KBM-7 (cell line): ENCODE data around the gene TLR6.
"Not testable (repeated sequence)": the region's sequence is repeated elsewhere in the genome, so short reads cannot be mapped to it uniquely, and the experiment has no call there.

Source experiments
- DNase-seq: peaks from one replicate; pipeline ENCODE4 v3.0.0-alpha.2; 2015
- in situ Hi-C: fragments of 300-500 bp; cut with MboI; formaldehyde crosslinking; loops from 2 replicates; pipeline ENCODE4 v1.14.3; 2020; ENCODE audit warnings: low sequenced_read_pairs, low pct_unique_long_range_greater_than_20kb, mixed read lengths

TLR6 gene

DNA sequence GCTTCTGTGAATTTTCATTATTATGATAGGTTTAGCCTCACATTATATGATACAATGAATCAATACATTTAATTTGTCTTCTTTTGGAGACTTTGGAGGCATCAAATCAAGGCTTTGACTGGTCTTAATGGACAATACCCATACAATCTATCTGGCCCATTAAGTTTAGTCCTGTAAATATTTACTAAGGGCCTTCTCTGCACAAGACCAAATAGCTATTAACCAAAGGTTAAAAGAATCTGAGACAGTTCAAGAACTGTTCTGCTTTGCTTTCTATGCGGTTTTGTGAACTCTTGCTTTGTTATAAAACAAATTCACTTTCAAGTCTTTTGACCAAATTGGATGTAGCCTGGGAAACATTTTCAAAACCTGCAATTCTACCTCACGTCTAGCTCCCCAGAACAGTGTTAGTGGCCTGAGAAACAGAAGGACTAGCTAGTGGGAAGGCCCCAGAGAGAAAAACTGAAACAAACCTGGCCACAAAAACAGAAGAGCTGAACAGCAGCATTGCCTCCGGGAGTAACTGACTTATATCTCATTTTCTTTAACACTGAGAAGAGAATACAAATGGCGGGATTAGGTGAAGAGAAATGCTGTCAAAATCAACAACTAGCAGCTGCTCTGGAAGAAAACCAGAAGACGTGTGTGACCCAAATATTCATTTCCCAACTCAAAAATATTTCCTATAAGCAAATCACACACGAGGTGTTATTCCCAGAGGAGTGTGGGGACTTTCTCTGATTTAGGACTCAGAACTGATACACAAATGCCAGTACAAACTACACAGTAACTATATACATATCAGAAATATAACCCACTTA lies 52.6 kb downstream of the TLR6 start:
- in situ Hi-C loops: no loop called here
- peak; percentile 37 for DNase-seq

DNA sequence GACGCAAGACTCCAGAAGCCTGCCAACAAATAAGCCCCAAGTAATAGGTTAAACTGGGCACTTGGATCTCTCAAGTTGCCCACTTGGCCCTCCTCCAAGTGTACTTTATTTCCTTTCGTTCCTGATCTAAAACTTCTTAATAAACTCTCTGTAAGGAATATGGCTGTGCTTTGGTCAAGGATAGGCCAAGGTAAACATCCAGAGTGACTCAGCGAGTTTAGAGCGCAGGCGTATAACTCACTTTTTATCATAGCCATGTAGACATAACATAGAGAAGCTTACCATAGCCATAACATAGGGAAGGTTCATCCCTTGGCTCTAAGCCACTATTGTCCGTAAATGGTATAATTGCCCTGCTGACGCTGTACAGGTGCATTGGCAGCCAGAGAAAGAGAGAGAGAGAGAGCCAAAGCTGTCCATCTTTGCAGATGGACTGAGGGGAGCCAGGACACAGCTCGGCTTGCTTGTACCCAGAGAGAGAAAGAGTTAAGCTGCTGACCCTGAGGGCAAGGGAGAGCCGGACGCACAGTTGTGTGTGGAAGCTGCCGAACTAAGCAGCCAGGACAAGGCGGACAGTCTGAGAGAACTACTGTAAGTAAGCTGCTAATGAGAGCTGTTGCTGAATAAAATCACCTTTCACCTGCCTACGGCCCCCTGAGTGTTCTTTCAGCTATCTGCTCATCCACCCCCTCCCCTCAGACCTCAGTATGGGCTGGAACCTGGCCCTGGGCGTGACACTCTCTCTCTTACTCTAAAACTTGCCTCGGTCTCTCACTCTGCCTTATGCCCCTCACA lies 53.9 kb downstream of the TLR6 start:
- in situ Hi-C loops: no loop called here

DNA sequence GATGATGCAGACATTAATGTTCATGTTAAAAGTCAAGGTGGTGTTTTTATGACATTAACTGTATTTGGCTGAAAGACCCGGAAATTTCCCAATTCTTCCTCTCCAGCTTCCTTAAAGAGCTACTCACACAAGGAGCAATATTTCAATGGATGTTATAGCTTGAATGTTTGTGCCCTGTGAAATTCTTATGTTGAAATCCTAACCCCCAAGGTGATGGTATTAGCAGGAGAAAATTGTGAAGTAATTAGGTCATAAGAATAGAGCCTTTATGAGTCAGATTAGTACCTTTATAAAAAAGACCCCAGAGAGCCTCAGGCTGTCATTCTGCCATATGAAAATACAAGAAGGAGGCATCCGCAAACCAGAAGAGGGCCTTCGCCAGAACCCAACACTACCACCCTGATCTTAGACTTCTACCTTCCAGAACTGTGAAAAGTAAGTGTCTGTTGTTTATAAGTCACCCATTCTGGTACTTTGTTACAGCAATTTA lies 55.6 kb downstream of the TLR6 start:
- no peak for DNase-seq
- in situ Hi-C loops: no loop called here

More for the DNA sequence above, 53.9 kb downstream of the TLR6 start:
- peak; percentile 15 for DNase-seq

DNA sequence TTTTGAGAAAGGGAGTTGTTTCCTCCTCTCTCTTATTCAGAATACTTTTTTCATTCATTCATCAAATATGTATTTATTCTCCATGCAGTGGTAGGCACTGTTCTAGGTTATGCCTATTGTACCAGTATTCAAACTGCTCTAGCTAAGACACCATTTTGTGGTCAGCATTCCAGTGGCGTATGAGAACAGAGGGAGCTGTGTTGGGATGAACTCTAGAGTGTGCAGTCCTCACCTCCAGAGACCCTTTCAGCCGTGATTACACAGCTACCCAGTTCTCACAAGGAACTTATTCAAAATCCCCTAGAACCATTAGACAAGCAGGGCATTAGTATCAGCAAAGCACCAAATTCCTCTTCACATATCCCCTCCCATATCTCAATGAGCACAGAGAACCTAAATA lies 56.3 kb downstream of the TLR6 start:
- DNase-seq: no peak

DNA sequence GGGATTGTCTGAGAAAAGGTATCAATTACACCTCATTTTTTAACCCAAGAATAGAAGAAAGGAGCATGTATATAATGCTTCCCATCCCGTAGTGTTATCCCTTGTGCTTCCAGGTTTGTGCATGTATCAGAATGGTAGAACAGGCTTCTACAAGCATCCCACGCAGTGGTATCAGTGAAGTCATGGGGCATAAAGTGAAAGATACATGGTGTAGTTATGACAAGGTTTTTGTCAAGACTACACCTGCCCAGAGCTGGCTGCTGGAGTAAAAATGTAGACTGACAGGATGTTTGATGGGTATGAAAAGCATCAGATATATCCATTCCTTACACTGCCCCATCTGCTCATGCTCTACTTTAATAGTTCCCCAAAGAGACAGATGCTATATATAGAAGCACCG lies 61.5 kb downstream of the TLR6 start:
- in situ Hi-C loops: no loop called here
- DNase-seq: no peak

More for the DNA sequence above, 56.3 kb downstream of the TLR6 start:
- in situ Hi-C loops: no loop called here

DNA sequence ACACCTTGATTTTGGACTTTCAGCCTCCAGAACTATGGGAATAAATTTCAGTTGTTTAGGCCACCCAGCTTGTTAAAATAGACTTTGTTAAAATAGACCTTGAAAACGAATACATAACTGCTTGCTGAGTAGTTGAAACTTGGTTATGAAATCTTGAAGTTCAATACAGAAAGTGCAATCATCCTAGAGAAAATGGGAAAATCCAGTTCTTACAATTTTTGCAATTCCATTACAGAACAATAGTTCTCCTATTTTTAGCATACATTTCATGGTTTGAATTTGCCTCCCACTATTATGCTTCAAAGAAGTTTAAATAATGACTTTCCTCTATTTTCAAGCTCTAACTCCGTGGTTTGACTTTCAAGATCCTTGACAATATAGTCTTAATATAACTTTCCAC lies 62.6 kb downstream of the TLR6 start:
- no peak for DNase-seq
- in situ Hi-C loops: no loop called here

DNA sequence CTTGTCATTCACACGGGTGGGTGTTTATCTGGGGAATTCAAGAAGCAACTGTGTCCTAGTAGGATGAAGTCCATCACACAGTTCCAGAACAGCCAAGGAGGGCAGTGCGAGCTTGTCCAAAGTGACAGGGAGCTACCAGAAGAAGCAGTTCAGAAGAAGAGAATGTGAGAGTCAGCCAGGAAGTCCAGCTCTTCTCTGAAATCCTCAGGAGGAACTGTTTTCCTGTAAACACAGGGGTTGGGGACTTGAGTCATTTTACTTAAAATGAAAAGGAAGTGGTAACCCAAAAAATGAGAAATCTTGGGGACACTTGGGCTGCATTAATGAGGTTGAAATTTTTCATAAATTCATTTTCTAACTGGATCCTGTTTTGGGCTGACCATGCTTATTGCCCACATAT lies 65.6 kb downstream of the TLR6 start:
- DNase-seq: peak; percentile 28
- in situ Hi-C loops: no loop called here

DNA sequence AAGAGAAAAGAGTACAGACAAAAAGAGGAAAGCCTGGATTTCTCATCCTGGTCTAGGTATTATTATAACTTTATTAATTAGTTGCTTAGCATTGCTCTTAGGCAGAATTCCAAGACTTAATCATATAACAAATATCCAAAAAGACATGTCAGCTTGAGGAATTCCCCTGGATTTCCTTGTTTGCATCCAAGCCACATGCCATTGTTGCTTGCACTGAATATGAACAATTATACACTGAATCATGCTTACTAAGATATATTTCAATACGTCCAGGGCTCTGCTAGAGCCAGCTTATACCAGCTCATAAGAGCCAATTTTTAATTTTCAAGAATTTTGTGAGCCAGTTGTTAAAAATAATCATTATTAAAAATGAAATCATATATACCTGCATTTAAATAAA lies 68.3 kb downstream of the TLR6 start:
- in situ Hi-C loops: no loop called here
- DNase-seq: no peak

DNA sequence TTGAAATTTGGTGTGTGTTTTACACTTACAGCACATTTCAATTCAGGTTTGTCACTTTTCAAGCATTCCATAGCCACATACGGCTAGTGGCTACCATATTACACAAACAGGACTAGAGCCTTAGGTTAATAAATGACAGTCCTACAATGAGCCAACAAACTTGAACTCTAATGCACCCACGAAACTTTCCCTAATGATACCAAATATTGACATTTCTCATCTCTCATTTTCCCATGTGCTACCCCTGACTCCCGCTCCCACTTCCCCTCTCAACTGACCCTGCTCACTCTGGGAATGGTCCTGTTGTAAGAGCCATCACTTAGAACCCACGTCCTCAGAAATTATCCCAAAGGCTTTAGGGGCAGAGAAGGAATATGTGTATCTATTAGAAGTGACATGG lies 68.9 kb downstream of the TLR6 start:
- in situ Hi-C loops: no loop called here
- DNase-seq: no peak

DNA sequence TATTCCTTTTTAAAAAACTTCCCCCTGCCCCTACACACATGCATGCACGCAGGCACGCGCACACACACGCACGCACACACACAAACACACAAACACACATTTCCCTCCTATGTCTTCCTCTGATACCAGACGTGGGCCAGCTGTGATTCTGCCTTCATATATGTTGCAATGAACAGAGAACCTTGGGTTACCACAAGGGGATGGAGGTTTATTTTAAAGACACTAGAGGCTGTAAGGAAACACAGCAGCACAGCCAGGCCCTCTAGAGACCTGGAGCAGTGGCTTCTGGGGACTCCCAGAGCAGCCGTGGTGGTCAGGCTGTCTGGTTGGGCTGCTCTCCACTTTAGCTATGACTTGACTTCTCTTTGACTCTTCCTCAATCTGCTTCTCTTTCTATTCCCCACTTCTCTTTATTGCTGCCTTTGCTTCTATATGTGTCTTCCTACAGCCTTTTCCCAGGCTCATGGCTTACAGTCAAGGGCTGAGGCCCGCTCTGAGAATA lies 70.7 kb downstream of the TLR6 start:
- peak; percentile 64 for DNase-seq
- in situ Hi-C loops: no loop called here

DNA sequence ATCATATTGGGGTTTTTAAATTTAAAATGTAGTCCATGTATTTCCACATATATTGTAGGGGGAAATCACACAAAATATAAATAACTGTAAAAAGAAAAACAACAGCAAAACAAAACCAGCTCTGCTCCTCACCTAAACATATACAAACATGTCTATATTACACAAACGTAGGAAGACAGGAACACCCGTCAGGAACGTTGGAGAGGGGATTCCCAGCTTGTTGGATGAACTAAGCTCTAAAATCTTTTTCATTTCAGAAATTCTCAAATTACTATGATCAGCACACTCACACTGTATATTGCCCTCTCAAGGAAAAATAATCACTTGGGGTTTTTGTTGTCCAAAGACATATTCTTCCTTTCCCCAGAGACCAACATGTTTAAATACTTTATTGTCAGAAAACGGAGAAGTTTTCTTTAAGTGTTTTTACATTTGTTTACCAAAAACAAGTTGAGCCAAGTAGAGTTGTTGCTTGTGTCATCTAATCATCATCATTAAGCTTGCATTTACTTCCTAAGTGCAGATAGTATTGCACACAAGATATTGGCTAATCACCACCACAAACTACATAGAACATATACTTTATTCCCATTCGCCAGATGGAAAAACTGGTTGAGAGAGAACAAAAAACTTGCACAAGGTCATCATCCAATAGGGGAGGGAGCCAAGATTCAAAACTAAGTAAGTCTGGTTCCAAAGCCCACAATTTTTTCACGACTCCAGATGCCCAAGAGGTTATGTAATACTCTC lies 71.4 kb downstream of the TLR6 start:
- in situ Hi-C loops: no loop called here

DNA sequence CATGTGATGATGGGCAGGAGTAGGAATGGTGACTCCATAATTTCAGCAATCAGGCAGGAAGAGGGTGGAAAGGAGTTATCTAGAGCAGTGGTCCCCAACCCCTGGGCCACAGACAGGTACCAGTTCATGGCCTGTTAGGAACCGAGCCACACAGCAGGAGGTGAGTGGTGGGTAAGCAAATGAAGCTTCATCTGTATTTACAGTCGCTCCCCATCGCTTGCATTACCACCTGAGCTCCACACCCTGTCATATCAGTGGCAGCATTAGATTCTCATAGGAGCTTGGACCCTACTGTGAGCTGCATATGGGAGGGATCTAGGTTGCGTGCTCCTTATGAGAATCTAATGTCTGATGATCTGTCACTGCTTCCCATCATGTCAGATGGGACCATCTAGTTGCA lies 72.5 kb downstream of the TLR6 start:
- in situ Hi-C loops: no loop called here
- DNase-seq: no peak

More for the DNA sequence above, 71.4 kb downstream of the TLR6 start:
- no peak for DNase-seq

DNA sequence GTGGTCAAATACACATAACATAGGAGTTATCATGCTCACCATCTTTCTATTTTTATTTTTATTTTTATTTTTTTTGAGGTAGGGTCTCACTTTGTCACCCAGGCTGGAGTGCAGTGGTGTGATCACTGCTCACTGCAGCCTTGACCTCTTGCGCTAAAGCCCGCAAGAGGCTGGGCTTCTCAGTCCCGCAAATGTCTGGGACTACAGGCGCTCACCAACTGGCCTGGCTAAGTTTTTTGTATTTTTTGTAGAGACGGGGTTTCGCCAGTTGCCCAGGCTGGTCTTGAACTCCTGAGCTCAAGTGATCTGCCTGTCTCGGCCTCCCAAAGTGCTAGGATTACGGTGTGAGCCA lies 73.5 kb downstream of the TLR6 start:
- in situ Hi-C loops: no loop called here
- no peak for DNase-seq

DNA sequence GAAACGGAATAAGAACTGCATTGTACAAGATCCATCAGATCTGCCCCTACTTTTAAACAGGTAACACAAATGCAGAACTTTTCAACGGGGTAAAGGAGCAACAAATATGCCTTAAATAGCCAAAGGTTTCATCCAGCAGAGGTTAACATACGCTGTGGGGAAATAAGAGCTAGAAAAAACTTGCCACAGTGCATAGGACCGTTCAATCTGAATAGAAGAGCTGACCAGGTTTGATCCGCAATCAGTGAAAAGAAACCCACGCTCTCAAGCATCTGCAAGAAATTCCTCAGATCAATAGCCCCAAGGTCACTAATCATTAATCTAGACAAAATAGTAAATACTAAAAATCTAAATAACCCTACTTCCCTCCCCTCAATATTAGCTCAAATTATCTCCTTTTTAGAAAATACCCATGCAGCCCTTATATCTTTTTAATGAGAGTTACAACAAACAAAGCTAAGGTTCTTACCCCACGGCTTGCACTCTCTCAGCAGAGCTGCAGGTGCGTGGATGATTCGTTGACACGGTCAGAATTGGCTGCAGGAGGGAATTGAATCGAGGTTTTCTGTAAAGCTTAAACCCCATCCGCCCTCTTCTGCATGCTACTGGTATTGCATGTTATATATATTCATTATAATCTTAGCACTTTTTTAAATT lies 74.0 kb downstream of the TLR6 start, which contains the start of gene TLR10:
TSS of gene TLR10 (minus strand) at position 539 of the 657 bp plus-strand sequence. CDS start 7,400 bp downstream, outside the sequence.
- in situ Hi-C loops: no loop called here

DNA sequence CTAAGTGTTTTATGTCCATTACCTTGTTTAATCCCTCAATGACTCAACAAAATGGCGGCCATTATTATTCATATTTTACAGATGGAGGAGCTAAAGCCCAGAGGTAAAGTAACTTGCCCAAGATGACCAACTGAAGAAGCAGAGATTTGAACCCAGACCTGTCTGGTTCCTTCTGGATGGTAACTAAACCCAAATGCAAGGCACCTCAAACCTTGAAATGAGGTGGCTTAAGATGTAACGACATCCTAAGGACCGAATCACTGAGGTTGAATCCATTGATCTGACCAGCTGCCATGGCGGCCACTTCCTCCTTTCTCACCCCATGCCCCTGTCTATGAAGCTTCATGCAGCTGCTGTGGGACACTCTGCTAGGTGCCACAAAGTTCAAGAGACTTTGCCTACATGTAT lies 74.8 kb downstream of the TLR6 start:
- DNase-seq: no peak
- in situ Hi-C loops: no loop called here

More for the DNA sequence above, 74.0 kb downstream of the TLR6 start, which contains the start of gene TLR10:
- DNase-seq: peak; percentile 73

DNA sequence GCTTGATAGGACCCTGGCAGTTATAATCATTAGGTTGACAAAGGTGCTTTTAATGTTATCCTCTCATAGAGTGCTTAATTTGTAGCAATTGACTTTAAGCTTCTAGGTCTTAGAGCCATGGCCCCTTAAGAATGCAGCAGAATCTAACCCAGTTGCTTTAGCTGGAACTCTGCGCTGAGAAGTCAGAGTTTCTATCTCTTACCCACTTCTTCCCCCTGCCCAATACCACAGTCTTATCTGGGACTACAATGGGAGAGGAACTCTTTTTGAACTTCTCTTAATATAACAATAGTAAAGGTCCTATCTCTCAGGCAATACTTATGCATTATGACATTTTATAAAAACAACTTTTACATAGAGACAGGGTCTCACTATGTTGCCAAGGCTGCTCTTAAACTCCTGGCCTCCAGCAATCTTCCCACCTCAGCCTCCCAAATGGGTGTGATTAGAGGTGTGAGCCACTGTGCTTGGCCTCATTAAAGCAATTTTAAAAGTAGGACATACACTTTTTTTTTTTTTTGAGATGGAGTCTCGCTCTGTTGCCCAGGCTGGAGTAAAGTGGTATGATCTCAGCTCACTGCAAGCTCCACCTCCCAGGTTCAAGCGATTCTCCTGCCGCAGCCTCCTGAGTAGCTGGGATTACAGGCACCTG lies 75.7 kb downstream of the TLR6 start:
- in situ Hi-C loops: no loop called here
- no peak for DNase-seq

DNA sequence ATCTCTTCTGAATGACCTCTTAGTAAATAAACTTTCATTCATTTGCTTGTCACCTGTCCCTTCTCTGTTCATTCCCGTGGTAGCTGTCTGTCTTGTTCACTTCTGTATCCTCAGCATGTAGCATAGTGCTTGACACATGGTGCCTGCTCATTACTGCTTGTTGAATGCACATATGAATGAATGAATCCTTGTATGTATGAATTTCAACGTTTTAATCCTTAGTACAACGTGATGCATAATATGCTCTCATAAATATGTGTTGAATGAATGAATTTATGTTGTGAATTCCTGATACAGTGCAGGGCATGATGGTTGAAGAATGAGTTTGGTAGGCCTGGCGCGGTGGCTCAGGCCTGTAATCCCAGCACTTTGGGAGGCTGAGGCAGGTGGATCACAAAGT lies 76.8 kb downstream of the TLR6 start:
- in situ Hi-C loops: no loop called here
- no peak for DNase-seq

DNA sequence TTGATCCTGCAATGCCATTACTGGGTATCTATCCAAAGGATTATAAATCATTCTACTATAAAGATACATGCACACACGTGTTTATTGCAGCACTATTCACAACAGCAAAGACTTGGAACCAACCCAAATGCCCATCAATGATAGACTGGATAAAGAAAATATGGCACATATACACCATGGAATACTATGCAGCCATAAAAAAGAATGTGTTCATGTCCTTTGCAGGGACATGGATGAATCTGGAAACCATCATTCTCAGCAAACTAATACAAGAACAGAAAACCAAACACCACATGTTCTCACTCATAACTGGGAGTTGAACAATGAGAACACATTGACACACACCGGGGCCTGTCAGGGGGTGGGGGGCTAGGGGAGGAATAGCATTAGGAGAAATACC lies 78.7 kb downstream of the TLR6 start:
- DNase-seq, in situ Hi-C loops: not testable (repeated sequence)
